HCT116 (cell line): ENCODE measurements around the gene ATP1B3.

Experiments used
- CTCF ChIP-seq, 3 experiments: fragments of 200-600 bp in 1 of 3; sonication (generic) in 1 of 3; IDR thresholded peaks in 2 of 3; conservative IDR thresholded peaks in 1 of 3; 2 replicates each; pipeline ENCODE4 v1.5.1; 2012 to 2017; ENCODE audit warnings: low read depth in 2 of 3, low read length in 2 of 3, antibody characterized with exemption in 1 of 3, borderline replicate concordance in 1 of 3, control low read depth in 1 of 3, mild to moderate bottlenecking in 1 of 3, mixed read lengths in 1 of 3, mixed run types in 1 of 3, moderate library complexity in 1 of 3; ENCODE audit not compliant: insufficient read depth in 1 of 3
- EZH2phosphoT487 ChIP-seq: fragments of 200-600 bp; IDR thresholded peaks from 2 replicates; pipeline ENCODE4 v1.6.1; 2018; ENCODE audit warnings: antibody characterized with exemption, borderline replicate concordance
- JUND ChIP-seq: IDR thresholded peaks from 2 replicates; pipeline ENCODE4 v1.6.1; 2012
- POLR2A ChIP-seq: IDR thresholded peaks from 2 replicates; pipeline ENCODE4 v1.7.0; 2011; ENCODE audit warnings: borderline replicate concordance; ENCODE audit not compliant: insufficient read depth, insufficient read length; ENCODE audit errors: extremely low read depth
- POLR2AphosphoS5 ChIP-seq: IDR thresholded peaks from 2 replicates; pipeline ENCODE4 v1.6.1; 2011; ENCODE audit warnings: mild to moderate bottlenecking, low read depth, low read length, moderate library complexity
- SP1 ChIP-seq: IDR thresholded peaks from 2 replicates; pipeline ENCODE4 v1.6.1; 2012; ENCODE audit warnings: low read depth
- TF ChIP-seq, protein P1 (sequence below): IDR thresholded peaks from 2 replicates; pipeline ENCODE4 v1.6.1; 2012

DNA sequence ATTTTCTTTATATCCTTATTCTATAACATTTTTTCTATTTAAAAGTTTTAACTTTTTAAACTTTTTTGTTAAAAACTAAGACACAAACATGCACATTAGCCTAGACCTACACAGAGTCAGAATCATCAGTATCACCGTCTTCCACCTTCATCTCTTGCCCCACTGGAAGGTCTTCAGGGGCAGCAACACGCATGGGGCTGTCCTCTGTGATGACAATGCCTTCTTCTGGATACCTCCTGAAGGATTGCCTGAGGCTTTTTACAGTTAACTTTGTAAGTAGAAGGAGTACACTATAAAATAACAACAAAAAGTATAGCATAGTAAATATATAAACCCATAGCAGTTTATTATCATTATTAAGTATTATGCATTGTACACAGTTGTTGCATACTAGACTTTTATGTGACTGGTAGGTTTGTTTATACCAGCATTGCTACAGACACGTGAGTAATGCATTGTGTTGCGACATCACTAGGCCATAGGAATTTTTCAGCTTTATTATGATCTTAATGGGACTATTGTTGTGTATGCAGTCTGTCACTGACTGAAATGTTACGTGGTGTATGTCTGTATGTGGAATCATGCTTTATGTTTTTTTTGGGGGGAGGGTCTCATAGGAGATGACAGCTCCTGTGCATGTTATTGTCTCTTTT is 18.2 kb downstream of the ATP1B3 start:
- no peak for TF ChIP-seq SP1
- TF ChIP-seq POLR2AphosphoS5 = no peak
- no peak for TF ChIP-seq EZH2phosphoT487
- no peak for TF ChIP-seq CTCF (IDR thresholded peaks at IDR 0.05 in 2 of 3, conservative IDR thresholded peaks at IDR 0.05 in 1 of 3; ENCODE audit: borderline replicate concordance in 1 of 3, insufficient read depth in 1 of 3, low read depth in 2 of 3, low read length in 2 of 3)
- TF ChIP-seq POLR2A = no peak
- no peak for TF ChIP-seq JUND
- TF ChIP-seq, protein P1, sequence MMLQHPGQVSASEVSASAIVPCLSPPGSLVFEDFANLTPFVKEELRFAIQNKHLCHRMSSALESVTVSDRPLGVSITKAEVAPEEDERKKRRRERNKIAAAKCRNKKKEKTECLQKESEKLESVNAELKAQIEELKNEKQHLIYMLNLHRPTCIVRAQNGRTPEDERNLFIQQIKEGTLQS = no peak
